VCaP (cell line): ENCODE results near the gene STARD9.

ENCODE experiments used
- H3K27ac ChIP-seq: fragments of 450-650 bp; 2 replicates; pipeline ENCODE4 v1.5.1; 2017
- TF ChIP-seq, protein P1 (sequence below): fragments of 450-650 bp; conservative IDR thresholded peaks from 2 replicates; pipeline ENCODE4 v1.5.1; 2017; ENCODE audit warnings: mild to moderate bottlenecking, moderate library complexity

STARD9 gene

DNA sequence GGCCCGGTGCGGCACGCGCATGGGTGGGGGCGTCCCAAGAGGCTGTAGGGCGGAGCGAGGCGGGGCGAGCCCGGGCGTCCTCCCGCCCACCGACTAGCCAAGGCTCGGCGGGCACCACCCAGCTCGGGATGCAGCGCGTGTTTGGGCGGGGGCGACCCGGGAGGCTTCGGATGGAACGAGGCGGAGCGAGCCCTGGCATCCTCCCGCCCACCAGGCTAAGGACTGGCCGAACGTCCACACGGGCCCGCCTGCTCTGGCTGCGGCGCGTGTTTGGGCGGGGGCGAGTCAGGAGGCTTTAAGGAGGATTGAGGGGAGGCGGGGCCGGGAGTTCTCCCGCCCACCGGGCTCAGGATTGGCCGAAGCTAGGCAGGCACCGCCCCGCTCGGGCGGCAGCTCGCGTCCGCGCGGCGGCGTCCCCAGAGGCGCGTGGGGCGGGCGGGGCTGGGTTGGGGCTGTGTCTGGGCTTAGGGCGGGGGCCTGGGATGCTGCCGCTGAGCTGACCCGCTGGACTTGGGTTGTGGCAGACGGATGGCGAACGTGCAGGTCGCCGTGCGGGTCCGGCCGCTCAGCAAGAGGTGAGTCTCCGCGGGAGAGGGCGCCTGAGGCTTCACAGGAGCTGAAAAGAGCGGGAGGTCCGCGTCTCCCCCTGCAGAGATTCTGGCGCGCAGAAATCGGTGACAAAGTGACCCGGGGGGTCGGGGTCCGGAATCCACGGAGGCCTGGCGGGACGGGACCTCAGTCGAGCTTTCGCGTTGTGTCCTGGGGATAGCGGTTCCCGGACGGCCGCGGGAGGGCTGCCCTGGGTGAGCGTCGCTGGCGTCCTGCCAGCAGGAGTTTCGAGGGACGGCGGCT lies at the start of gene STARD9:
TSS of gene STARD9 (plus strand) at position 419 of the 852 bp plus-strand sequence. CDS start at position 529, 110 bp downstream.
- H3K27ac ChIP-seq = peak within 1 kb of the TSS; percentile 29; the same call in 1 of the 2 replicates
- TF ChIP-seq, protein P1, sequence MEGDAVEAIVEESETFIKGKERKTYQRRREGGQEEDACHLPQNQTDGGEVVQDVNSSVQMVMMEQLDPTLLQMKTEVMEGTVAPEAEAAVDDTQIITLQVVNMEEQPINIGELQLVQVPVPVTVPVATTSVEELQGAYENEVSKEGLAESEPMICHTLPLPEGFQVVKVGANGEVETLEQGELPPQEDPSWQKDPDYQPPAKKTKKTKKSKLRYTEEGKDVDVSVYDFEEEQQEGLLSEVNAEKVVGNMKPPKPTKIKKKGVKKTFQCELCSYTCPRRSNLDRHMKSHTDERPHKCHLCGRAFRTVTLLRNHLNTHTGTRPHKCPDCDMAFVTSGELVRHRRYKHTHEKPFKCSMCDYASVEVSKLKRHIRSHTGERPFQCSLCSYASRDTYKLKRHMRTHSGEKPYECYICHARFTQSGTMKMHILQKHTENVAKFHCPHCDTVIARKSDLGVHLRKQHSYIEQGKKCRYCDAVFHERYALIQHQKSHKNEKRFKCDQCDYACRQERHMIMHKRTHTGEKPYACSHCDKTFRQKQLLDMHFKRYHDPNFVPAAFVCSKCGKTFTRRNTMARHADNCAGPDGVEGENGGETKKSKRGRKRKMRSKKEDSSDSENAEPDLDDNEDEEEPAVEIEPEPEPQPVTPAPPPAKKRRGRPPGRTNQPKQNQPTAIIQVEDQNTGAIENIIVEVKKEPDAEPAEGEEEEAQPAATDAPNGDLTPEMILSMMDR = no peak

DNA sequence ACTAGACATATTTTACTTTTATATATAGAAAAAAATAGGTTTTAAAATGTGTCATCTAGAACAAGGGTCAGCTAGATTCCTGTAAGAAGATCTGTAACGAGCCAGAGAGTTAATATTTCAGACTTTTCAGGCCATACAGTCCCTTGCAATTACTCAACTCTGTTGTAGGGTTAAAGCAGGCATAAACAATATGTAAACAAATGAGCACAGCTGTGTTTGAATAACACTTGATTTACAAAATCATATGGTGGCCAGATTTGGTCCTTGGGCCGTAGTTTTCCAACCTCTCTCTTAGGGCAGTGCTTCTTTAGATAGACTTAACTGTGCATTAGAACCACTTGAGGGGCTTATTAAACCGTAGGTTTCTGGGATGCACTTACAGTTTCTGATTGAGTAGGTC lies 46.4 kb upstream of the STARD9 start:
- TF ChIP-seq, protein P1 = no peak
- H3K27ac ChIP-seq = no peak overlapping the region

DNA sequence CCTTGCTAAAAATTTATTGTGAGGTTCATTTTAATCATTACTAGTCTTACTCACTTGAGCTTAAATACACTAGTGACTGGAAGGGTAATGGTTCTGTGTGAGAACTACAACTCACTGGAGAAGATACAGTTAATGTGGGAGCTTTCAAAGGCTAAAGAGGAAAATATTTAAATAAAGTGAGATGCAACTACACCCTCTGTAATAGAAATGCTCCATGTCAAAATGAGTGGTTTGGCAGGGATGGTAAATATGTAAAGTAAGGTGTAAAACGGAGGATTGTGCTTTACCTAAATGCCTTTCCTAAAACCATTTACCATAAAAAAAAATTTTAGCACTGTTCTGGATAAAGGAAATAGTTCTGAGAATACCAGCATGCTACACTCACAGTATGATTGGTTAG lies 42.2 kb upstream of the STARD9 start:
- no peak overlapping the region for H3K27ac ChIP-seq
- TF ChIP-seq, protein P1 = no peak

DNA sequence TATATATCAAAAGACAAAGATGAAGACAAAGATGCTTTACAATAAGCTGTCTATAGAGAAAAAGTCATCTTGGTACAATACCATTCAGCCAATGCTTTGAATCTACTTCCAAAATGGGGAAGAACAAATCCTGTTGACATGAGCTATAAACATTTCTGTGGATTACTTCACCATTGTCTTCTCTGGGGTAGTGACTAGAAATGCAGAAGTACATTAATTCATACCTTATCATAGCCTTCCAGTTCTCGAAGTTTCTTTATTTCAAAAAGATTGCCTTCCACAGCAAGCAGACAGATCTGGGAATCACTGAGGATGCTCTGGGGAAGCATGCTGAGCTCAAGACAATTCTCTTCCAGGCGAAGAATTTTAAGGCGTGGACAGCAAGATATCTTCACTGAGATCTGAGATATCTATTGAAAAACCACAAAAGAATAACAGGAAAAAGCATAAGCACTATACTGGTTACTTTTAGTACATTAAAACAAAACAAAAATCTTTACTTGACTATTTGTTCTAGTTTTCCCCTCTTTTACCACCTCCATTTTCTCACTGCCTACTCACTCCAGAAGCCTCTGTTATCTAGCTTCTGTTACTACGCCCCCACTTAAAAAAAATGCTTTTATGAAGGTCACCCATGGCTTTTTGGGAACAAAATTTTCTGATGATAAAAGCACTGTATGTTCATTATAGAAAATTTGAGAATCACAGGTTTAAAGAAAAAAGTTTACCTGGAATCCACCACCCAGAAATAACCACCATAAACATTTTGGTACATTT lies 30.4 kb upstream of the STARD9 start:
- H3K27ac ChIP-seq = no peak overlapping the region
- TF ChIP-seq, protein P1 = no peak

DNA sequence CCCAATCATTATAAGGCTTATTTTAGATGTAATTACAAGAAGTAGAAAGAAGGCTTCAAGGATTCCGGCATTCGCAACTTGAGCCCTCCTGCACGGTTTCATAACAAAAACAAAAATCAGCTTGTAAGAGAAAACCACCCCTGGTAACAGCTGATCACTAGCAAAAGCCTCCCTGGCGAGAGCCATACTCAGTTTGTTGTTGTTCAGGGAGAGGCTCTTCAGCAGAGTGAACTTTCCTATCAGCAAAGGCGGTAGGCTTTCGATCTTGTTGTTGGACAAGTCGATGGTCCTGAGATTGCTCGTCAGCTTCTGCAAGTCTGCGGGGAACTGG lies 27.5 kb upstream of the STARD9 start:
- TF ChIP-seq, protein P1 = no peak
- peak overlapping the region; percentile 76 for H3K27ac ChIP-seq

DNA sequence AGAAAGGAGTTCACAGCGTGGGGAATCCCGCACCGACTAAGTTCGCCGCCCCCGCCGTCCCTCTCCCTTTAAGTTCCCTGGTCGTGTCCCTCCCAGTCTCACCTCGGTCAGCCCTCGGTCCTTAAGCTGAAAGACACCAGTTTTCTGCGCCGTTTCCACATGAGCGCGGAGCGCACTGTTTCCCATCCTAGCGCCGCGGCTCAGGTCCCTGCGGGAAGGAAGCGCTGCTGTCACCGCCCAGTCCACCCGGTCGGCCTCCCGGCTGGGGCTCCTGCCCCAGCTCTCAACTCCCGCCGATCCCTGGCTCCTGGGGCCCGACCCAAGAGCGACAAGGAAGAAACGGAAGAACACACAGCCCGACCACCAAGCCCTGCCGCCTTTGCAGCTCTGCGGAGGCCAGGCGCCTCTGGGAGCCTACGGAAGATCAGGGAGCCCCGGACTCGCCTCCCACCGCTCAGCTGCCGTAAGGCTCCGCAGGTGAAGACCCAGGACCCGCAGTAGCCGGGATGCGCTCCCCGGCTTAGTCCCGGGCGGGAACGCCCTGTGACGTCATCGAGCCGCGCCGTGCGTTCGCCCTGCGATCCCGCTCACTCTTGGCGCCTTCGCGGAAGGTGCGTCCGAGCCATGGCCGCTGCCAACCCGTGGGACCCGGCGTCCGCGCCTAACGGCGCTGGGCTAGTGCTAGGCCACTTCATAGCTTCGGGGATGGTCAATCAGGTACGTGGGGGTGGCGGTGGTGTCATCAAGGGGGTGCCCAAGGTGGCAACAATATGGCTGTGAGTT lies 27.0 kb upstream of the STARD9 start, which contains the start of the genes HAUS2 and LRRC57:
TSS of gene HAUS2 (plus strand) at position 590 of the 783 bp plus-strand sequence. CDS start at position 625, 35 bp downstream.
TSS of gene LRRC57 (minus strand) at position 545 of the 783 bp plus-strand sequence. CDS start at position 186, 359 bp downstream.
- TF ChIP-seq, protein P1 = no peak
- peak within 1 kb of the TSS; percentile 76 for H3K27ac ChIP-seq
